Measurements from ENCODE around the gene BPIFB2.
"Not testable (repeated sequence)": the region's sequence is repeated elsewhere in the genome, so short reads cannot be mapped to it uniquely, and the experiment has no call there.

Gene BPIFB2

DNA sequence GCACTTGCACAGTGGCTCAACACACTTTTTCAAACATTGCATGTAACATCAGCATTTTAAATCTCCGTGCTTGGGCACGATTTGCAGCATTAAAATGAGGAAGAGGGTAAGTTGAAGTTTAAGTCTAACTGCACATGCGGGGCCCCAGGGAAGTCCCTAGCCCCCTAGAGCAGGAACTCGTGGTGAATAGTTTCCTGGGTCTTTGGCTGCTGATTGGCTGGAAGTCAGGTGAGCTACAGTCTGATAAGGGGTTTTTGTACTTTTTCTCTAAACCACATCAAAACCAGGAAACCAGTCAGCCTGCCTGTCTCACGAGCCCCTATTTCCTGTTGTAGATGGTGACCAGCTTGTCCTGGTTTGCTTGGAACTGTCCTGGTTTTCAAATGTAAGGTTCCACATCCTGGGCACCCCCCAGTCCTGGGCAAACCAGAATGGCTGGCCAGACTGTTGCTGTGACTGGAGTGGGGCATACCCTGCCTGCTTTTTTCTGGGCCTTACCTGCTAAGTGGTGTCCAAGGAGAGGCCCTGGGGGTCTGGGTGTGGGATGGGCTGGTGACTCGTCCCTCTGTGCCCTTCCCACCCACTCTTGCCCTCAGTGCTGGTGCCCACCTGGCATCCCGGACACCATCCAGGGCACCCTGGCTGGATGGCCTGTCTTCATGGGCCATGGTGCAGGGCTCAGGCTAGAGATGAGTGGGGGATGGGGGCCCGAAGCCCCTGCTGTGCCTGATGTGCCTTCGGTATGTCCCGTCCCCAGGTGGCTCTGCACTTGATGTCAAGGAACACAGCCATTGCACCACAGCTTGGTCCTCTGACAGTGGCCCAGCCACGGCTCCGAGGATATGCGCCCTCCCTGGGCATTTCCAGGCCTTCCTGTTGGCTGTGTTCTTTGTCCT lies 35.1 kb upstream of the BPIFB2 start:
- TF ChIP-seq, protein P1, sequence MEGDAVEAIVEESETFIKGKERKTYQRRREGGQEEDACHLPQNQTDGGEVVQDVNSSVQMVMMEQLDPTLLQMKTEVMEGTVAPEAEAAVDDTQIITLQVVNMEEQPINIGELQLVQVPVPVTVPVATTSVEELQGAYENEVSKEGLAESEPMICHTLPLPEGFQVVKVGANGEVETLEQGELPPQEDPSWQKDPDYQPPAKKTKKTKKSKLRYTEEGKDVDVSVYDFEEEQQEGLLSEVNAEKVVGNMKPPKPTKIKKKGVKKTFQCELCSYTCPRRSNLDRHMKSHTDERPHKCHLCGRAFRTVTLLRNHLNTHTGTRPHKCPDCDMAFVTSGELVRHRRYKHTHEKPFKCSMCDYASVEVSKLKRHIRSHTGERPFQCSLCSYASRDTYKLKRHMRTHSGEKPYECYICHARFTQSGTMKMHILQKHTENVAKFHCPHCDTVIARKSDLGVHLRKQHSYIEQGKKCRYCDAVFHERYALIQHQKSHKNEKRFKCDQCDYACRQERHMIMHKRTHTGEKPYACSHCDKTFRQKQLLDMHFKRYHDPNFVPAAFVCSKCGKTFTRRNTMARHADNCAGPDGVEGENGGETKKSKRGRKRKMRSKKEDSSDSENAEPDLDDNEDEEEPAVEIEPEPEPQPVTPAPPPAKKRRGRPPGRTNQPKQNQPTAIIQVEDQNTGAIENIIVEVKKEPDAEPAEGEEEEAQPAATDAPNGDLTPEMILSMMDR (conservative IDR thresholded peaks at IDR 0.05; ENCODE audit: low read depth, low read length) = no peak
- H3K4me3 ChIP-seq (ENCODE audit: low read length) = no peak overlapping the region
- DNase-seq (ENCODE audit: low read depth) = no peak

DNA sequence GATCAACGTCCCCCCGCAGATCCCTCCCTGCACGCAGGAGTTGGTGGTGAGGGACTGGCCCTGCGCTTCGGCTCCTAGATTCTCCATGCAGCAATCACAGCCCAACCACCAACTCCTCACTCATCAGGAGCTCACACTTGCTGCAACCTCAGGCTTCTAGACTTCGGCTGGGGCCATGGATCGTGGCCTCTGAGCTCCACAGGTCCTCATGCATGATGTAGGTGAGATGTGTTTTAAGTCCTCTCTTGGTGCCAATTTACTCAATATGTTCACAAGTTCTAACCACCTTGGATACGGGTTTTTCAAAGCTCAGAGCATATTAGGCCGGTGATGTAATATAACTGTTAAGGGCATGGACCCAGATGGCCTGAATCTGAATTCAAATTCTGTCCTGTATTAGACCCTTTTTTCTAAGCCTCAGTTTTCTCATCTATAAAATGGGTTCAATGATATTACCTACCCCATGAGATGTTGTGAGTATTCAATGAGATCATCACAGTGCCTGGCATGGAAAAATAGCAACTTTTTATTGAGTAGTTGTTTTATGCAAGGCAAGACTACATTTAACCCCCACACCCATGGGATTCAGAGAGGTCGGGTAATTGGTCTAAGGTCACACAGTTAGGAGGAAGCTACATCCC lies 34.3 kb upstream of the BPIFB2 start:
- TF ChIP-seq, protein P1 (conservative IDR thresholded peaks at IDR 0.05; ENCODE audit: low read depth, low read length) = no peak
- H3K4me3 ChIP-seq (ENCODE audit: low read length) = no peak overlapping the region
- DNase-seq (ENCODE audit: low read depth) = no peak

DNA sequence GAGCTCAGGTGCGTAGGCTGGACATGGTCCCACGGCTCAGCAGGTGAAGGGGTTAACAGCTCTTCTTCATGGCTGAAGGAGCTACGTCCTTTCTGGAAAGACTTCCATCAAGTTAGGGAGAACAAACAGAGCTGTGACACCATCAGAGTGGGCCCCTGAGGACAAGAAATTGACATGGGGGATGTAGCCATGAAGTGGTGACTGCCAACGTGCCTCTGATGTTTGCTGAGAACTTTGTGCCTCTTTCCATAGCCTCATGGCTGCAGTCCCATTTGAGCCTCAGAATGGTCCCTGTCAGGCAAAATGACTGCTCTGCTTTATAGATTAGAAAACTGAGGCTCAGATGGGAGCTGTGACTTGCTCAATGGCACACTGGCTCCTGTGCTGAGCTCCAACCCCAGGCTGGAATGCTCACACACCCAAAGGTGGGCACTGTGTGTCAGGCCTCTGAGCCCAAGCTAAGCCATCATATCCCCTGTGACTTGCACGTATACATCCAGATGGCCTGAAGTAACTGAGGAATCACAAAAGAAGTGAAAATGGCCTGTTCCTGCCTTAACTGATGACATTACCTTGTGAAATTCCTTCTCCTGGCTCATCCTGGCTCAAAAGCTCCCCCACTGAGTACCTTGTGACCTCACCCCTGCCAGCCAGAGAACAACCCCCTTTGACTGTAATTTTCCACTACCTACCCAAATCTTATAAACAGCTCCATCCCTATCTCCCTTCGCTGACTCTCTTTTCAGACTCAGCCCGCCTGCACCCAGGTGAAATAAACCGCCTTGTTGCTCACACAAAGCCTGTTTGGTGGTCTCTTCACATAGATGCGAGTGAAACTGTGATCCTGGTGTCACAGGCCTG lies 33.1 kb upstream of the BPIFB2 start:
- H3K4me3 ChIP-seq (ENCODE audit: low read length); DNase-seq (ENCODE audit: low read depth): not testable (repeated sequence)

DNA sequence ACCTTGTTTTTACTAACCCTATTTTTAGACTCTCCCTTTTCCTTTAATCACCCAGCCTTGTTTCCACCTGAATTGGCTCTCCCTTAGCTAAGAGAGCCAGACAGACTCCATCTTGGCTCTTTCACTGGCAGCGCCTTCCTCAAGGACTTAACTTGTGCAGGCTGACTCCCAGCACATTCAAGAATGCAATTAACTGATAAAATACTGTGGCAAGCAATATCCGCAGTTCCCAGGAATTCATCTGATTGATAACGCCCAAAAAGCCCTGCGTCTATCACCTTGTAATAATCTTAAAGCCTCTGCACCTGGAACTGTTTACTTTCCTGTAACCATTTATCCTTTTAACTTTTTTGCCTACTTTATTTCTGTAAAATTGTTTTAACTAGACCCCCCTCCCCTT lies 32.4 kb upstream of the BPIFB2 start:
- not testable (repeated sequence) for DNase-seq (ENCODE audit: low read depth); H3K4me3 ChIP-seq (ENCODE audit: low read length)

DNA sequence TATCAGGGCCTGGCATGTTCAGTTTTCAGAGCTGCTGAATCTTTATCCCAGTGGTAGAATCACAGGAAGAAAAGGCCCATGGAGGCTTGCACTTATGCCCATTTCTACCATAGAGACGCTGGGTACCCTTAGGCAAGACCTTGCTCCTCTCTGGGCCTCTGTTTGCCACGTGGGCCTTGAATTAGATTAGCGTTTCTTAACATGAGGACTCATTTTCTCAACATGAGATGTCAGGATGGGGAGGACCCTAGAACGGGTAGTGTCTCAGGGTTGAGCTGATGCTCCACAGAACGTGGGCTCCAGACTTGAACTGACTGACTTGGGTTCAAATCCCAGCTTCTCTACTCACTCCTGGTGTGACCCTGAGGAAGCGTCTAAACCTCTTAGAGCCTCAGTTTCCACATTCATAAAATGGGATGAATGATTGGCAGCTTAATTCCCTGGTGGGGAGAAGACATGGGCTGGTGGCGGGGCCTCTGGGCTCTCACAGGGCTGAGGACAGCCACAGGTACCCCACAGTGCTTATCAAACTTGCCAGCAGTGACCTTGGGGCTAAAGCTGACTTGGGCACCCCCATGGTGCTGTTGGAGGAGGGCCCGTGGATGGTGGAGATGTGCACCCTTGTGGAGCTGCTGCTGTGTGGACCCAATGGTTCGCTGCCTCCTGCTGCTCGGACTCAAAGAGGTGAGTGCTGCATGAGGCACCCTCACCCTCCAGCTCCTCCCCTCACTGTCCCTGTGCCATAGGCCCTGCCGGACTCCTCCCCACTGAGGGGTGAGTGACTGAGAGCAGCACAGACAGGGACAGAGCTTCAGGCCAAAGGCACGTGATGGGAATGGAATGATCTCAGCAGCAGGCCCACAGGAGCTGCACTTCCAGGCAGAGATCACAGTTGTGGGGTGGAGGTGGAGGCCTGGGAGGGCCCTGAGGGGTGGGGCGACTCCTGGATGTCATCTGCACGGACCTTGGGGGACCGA lies 31.5 kb upstream of the BPIFB2 start:
- TF ChIP-seq, protein P1 (conservative IDR thresholded peaks at IDR 0.05; ENCODE audit: low read depth, low read length) = no peak
- no peak overlapping the region for H3K4me3 ChIP-seq (ENCODE audit: low read length)
- no peak for DNase-seq (ENCODE audit: low read depth)

DNA sequence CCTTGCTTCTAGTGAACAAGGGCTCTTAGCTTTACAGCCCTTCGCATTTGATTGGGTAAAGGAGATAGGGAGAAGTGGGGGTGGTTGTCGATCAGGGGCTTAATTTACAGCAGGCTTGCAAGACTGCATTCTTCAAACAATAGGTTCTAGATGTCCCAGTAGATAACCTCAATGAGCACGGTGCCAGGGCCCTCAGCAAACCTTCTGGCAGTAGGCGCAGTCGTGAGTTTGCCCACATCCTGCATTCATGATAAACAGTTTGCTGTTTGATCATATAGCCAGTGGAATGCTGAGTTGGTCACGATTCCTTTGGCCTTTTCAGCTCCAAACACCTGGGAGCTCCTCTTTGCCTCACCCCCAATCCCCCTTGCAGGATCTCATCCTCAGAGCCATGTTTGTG lies 30.8 kb upstream of the BPIFB2 start:
- TF ChIP-seq, protein P1 (conservative IDR thresholded peaks at IDR 0.05; ENCODE audit: low read depth, low read length) = no peak
- no peak for DNase-seq (ENCODE audit: low read depth)
- no peak overlapping the region for H3K4me3 ChIP-seq (ENCODE audit: low read length)

DNA sequence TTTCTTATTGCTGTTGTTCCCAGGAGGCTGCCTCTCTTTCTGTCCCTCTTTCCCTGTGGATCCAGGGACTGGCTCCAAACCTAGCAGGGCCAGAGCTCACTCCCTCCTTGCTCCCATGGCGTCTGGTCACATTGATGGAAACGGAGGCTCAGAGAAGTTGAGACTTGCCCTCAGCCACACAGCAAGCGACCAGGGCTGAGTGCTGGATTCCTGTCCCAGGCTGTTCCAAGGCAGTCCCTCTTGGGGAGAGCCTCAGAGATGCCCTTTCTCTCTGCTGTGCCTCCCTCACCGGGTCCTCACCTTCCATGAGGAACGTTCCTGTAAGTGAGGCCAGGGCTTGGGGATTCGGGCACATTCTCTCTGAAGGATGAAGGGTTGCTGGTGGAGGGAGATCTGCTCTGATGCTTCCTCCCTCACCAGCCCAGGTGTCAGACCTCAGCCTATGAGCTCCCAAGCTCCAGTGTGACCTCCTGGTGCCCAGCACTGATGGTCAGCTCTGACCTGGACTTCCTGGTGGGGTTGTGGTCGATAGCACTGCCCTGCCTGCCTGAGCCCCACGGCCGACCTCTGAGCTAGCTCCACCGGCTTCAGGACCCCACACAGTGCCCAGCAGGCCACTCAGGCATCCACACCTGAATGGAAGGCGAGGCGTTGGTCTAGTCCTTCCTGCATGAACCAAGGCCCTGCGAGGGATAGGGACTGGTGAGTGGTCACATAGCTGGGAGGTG lies 30.1 kb upstream of the BPIFB2 start:
- no peak overlapping the region for H3K4me3 ChIP-seq (ENCODE audit: low read length)
- DNase-seq (ENCODE audit: low read depth) = no peak
- TF ChIP-seq, protein P1 (conservative IDR thresholded peaks at IDR 0.05; ENCODE audit: low read depth, low read length) = no peak
